LNCAP (cell line): Measurements from ENCODE around the gene ANXA1.

Experiments
- TF ChIP-seq, protein P1 (sequence below): fragments of 450-650 bp; IDR thresholded peaks from 2 replicates; pipeline ENCODE4 v1.5.1; 2017; ENCODE audit warnings: mild to moderate bottlenecking

ANXA1 gene

DNA sequence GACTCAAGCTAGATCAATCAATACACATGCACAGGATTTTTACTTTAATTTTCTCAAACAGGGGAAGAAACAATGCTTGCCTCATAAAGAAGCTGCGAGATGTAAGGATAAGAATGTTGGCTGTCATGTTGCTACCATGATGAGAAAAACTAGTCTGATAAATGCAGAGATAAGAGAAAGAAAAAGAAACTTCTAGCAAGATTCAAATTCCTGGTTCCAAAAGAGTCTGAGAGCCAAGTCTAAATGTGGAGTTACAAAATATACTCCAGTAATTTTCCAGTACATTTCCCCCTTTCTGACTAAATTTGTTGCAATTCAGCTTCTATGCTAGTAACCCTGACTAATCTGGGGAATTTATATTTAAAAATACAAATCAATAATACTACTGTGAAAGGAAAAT lies 10.4 kb upstream of the ANXA1 start:
- TF ChIP-seq, protein P1, sequence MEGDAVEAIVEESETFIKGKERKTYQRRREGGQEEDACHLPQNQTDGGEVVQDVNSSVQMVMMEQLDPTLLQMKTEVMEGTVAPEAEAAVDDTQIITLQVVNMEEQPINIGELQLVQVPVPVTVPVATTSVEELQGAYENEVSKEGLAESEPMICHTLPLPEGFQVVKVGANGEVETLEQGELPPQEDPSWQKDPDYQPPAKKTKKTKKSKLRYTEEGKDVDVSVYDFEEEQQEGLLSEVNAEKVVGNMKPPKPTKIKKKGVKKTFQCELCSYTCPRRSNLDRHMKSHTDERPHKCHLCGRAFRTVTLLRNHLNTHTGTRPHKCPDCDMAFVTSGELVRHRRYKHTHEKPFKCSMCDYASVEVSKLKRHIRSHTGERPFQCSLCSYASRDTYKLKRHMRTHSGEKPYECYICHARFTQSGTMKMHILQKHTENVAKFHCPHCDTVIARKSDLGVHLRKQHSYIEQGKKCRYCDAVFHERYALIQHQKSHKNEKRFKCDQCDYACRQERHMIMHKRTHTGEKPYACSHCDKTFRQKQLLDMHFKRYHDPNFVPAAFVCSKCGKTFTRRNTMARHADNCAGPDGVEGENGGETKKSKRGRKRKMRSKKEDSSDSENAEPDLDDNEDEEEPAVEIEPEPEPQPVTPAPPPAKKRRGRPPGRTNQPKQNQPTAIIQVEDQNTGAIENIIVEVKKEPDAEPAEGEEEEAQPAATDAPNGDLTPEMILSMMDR = no peak

DNA sequence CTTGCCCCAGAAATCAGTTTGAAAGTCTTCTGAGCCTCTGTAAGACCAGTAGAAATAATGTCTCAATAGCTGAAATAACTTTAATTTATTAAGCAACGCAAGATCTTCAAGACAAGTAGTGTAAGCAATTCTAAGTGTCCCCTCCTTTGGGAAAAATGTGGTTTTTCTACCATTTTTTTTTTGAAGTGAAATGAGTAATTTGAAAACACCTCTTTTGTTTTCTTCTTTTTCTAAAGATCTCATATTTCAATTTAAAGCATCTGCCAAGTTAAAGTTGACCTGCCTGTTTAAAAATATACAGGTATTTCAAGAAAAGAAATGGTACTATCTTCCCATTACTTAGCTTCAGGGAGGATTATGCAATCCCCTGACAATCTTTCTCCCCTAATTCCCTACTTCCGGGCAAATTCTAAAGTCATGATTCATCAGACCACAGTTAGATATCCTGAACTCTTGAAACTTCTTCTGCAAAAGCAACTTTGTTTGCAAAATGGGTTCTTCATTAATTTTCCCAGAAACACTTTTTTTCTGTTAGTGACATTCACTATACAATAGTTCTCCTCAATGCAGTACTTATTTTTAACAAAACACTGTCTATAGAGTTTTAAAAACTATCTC lies 7.8 kb upstream of the ANXA1 start:
- TF ChIP-seq, protein P1 = no peak

DNA sequence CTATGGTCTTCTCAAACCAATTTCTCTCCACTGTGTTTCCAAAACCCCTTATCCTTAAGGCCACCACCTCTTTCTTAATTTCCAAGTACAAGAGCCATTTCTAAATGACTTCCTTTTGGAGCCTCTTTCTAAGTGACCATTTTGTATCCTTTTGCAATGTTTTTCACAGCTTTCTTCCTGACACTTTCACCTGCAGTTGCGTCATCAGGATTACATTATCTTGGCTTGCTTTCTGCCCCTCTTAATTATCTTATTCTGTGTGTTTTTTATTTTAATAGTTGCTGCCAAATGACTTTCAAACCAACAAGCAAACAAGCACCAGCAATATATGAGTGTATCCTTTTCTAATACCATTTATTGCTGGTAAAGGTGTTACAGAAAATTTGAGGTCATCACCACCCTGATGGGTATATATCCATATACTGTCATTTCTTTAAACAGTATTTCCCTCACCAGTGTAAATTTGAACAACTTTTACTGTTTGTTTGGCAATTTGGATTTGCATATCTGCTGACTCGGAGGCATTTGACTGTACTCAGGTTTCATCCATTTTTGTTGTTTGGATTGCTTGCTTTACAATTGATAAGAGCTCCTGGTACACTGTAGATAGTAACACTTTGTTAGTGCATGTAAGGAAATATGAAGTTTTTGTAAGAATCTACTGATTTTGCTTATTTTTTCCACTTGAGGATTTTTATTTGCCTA lies 5.4 kb upstream of the ANXA1 start:
- TF ChIP-seq, protein P1 = no peak

DNA sequence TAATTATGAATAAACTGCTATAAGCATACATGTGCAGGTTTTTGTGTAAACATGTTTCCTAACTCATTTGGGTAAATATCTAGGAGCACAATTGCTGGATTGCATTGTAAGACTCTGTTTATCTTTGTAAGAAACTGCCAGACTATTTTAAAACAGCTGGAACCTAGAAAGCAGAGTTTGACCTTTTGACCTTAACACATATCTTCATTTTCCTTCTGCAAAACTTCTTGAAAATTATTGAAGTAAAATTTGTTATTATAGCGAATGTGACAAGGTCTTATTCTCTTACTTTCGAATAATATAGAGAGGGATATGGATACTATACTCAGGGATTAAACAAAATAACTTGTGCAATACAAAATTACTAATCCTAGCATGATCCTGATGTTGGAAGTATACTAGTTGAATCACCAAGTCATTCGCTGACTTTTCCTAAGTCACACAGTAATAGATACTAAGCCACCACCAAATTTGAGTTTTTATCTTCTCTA lies 3.2 kb upstream of the ANXA1 start:
- TF ChIP-seq, protein P1 = no peak

DNA sequence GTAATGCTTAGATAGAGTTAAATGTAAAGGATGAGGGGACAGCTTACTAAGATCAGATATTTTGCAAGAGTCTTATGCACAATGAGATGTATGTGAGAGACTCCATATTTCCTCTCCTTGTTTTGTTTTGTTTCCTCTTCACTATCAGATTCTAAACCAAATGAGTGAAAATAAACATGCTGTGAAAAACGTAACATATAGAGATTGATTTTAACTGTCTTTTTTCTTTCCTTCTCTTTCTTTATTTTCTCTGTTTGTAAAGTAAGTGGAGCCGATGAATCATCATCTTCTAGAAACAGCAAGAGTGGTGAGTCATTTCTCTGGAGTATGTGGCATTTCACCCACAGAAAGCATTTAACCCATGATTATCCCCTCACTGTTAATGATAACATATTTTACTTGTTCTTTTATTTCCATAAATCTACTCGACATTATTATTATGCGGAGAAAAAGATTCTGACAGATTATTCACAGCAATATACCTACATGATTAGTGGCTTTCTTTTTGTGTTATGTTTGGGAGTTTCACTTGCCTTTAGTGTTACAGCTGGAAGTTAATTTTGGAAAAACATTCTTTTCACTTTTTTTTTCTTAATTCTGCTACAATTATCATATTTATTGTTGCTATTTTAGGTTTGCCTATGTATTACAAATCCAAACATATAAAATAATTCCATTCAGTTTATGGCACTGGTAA lies 2.1 kb upstream of the ANXA1 start:
- TF ChIP-seq, protein P1 = no peak

DNA sequence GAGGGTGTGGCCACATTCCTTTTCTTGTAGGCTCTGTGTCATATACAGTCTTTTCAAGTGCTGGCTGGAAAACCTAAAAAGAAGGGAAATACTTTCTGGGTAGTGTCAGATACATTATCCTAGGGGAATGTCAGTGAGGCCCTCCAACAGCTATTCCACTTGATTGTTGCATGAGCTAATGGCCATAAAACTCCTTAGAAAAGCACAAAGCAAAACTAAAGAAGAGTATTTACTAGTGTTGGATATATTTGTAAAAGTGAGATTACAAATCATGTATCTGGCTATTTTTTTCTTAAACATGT lies 829 bp downstream of the ANXA1 start:
- TF ChIP-seq, protein P1 = no peak

DNA sequence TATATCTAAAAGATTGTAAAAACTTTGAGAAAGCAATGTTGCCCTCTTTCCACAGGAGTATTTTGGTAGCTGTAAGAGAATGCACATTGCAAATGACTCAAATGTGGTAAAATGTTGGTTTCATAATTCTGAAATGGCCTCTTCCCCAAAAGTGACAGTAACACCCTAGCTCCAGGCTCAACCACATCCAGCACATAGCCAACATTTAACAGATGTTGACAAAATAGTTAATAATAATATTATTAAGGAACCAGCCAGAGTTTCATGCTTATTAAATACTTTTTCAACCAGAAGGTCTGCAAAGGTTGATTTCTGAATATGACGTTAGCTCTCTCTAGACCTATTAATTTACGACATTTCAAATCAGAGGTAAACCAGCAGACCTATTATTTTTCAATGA lies 1.3 kb downstream of the ANXA1 start:
- TF ChIP-seq, protein P1 = no peak
